AG04449 (cell line): ENCODE data around the gene TTBK1.

Experiments
- CTCF ChIA-PET: fragments of 350-600 bp; formaldehyde crosslinking; extraction: SDS; loops from one replicate; lab custom pipeline; 2021; ENCODE audit warnings: antibody characterized with exemption; lab: Yijun Ruan, JAX
- POLR2A ChIA-PET: fragments of 400-600, 350-600 bp; formaldehyde crosslinking; extraction: SDS; loops from one replicate; lab custom pipeline; 2020; ENCODE audit warnings: antibody characterized with exemption, inconsistent platforms; lab: Yijun Ruan, JAX
- DNase-seq: peaks from one replicate; pipeline ENCODE4 v3.0.0-alpha.2; 2010; ENCODE audit warnings: low read depth, low spot score
- H3K4me3 ChIP-seq: 2 replicates; pipeline ENCODE4 v1.5.1; 2011; ENCODE audit warnings: low read depth, mild to moderate bottlenecking, control low read depth, low read length
- TF ChIP-seq, protein P1 (sequence below): IDR thresholded peaks from one replicate; pipeline ENCODE4 v1.5.1; 2011; ENCODE audit warnings: mild to moderate bottlenecking, moderate library complexity, low read length, control low read depth, inconsistent platforms; ENCODE audit not compliant: insufficient read depth; ENCODE audit errors: missing control alignments

The TTBK1 gene

DNA sequence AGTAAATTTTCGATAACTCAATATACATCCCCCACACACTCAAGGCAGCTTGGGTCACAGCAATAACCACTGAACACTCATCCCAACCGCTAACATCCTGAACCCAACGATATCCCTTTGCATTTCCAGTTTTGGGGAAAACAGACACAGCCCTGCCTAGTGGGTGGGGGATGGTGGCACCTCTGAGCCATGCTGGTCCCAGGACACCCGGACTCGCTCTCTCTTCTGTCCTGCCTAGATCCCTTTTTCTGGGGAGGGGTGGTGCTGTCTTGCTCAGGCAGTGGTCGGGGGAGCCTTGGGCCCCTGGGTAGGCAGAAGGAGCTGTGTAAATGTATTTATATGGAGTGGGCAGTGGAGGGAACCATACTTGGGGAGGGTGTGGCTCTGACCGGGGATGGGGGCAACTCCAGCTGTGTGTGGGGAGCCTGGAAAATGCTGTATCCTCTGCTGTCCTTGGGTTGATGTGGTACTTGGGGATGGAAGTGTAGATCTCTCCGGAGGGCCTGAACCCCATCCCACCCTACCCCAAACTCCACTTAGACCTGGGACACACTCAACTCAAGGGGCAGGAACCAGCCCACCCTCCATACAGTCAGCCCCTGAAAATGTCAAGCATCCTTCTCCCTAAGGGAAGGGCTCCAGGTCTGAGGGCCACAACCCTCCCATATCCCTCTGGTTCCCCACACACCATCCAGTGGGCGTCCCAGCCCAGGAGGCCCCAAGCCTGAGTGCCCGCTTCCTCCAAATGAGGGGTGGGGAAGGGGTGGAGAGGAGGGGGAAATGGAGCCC, 31.0 kb downstream of the TTBK1 start:
- POLR2A ChIA-PET: no interaction called here
- no peak for DNase-seq
- TF ChIP-seq, protein P1, sequence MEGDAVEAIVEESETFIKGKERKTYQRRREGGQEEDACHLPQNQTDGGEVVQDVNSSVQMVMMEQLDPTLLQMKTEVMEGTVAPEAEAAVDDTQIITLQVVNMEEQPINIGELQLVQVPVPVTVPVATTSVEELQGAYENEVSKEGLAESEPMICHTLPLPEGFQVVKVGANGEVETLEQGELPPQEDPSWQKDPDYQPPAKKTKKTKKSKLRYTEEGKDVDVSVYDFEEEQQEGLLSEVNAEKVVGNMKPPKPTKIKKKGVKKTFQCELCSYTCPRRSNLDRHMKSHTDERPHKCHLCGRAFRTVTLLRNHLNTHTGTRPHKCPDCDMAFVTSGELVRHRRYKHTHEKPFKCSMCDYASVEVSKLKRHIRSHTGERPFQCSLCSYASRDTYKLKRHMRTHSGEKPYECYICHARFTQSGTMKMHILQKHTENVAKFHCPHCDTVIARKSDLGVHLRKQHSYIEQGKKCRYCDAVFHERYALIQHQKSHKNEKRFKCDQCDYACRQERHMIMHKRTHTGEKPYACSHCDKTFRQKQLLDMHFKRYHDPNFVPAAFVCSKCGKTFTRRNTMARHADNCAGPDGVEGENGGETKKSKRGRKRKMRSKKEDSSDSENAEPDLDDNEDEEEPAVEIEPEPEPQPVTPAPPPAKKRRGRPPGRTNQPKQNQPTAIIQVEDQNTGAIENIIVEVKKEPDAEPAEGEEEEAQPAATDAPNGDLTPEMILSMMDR: no peak
- CTCF ChIA-PET: no interaction called here
- no peak overlapping the region for H3K4me3 ChIP-seq

DNA sequence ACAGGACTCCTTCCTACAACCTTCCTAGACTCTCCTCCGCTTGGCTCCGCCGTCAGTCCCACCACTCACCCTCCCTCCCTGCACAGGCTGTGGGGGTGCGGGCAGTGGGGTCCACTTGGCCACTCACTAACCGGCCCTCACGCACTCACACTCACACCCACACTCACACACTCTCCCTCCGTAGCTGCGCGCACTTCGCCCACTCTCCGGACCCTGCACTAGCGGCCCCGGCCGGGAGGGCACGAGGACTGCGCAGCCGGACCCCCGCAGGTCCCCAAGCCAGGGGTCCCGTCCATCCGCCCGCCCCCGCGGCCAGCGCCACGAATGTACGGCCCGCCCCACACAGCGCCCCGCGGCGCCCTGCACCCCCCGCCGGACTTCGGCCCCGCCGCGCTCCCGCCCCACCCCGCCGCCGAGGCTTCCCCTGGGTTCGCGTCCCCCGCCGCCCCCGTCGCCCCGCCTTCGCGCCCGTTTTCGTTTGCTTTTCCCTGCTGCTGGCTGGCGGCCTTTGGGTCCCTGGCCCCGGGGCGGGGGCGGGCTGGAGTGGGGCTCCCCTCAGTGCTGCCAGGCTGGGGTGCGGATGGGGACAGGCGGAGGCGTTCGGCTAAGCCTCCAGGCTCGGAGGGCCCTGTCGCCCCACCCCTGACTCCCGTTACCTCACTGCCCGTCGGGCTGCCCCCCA, 31.8 kb downstream of the TTBK1 start:
- TF ChIP-seq, protein P1: no peak
- H3K4me3 ChIP-seq: peak overlapping the region; percentile 48
- DNase-seq: no peak
- ChIA-PET POLR2A (no interaction called here), CTCF (interaction anchor here (1.1 kb wide), 1 partner anchor 60 kb away, joined by 5 read pairs; no protein-coding TSS in a partner anchor)

DNA sequence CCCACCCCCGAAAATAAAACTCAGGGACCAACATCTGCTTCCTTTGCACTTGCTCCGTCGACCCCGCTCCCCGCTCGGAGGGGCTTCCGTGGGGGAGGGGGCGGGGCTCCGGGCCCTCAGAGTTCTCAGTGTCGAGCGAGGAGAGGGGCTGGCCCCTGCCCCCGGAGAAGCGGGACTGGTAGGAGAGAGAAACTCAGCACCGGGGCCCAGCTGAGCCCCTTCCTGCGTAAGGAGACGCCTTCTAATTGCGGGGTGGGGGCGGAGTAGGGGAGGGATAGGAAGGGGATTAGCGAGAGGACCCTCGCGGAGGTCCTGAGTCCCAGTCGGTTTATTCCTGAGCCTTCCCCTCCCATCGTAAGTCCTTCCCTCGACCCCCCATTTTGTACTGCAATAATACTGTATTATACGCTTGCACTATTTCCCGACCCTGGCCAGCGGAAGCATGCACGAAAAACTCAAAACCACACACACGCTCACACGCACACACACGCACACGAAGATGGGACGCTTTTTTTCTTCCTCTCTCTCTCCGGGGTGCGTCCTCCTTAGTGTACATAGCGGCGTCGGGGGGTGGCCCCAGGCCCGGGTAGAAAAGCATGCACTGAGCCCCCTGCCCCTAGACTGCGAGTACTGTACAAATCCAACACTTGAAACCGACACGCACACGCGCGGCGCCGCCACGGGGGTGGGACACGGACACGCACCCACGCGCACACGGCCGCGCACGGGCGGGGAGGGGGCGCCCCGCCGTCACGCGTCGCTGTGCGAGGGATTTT, 32.7 kb downstream of the TTBK1 start:
- POLR2A ChIA-PET: no interaction called here
- CTCF ChIA-PET: interaction anchor here (1.1 kb wide), 1 partner anchor 59 kb away, joined by 5 read pairs; no protein-coding TSS in a partner anchor
- DNase-seq: no peak
- TF ChIP-seq, protein P1: no peak
- no peak overlapping the region for H3K4me3 ChIP-seq

DNA sequence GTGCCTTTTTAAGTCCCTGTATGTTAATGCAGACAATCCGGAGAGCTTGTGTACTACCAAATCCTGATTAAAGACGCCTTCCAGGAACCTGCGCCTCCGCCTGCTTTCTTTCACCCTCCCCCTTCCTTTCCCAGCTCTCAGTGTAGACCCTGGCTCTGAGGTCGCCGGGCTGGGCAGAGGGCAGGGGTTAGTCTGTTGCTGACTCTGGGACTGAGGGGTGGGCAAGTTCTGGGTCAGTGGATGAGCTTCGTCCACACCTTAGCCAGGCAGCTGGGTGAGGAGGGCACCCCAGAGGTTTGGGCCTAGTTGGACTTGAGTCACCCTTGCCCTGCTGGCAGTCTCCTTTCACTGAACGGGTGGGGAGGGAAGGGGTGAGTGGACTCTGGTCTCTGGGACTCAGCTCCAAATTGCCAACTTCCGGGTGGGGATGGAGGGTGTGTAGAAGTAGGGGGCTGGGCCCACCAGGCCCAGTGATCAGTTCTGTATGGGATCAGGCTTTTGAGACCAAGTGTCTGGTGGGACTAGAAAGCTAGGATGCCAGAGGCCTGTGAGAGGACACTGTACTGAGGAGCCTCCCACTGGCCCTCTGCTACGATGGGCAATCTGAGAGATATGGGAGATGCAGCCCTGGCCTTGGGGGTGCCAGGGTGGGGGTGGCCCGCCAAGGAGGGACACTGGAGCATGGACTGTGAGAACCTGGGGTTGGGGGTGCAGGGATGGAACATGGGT, 33.5 kb downstream of the TTBK1 start:
- no peak overlapping the region for H3K4me3 ChIP-seq
- TF ChIP-seq, protein P1: no peak
- CTCF ChIA-PET: no interaction called here
- DNase-seq: no peak
- POLR2A ChIA-PET: no interaction called here

DNA sequence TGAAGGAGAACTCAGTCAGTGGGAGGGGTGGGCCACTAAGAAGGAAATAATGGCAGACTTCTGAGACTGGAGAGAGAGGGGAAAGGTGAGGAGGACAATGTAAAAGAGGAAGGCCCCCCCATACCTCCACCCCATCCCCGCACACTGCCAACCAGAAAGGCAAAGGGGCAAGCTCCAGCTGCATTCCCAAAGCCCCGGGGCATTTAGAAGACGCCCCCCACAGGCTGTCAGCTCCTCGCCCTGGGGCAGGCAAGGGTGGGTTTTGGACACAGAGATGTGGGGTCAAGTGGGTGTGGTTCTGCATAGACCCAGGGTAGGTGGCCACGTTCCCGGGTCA, 34.0 kb downstream of the TTBK1 start:
- TF ChIP-seq, protein P1: no peak
- H3K4me3 ChIP-seq: no peak overlapping the region
- no peak for DNase-seq
- CTCF ChIA-PET: interaction anchor here (1.4 kb wide), 1 partner anchor 47 kb away, joined by 3 read pairs; no protein-coding TSS in a partner anchor
- POLR2A ChIA-PET: no interaction called here
